Esophagus mucosa (tissue), 1 donor: ENCODE results near the gene PDIA5. TPM values are rescaled to one million over a fixed set of nuclear protein-coding genes. Genes with fewer than 3 reads are reported as not detected.
"Not testable (repeated sequence)": the region's sequence is repeated elsewhere in the genome, so short reads cannot be mapped to it uniquely, and the experiment has no call there.

ENCODE experiments used
- ATAC-seq: fragments of 200-7000 bp; cut with Tn5 transposase; one replicate; pipeline ENCODE4 v1.9.1; 2020
- total RNA-seq: library from RNA; stranded (reverse); gene quantifications from one replicate; pipeline ENCODE4 v1.2.4, GENCODE V29; 2023
- donor health status: DM: yes; HTN: yes; CAD: no.

Gene PDIA5
- total RNA-seq, 1 donor from 2014 or later, result 6.7 TPM

- no peak for ATAC-seq
Observed at GRCh38 chr3:123094516-123095313, 27.9 kb downstream of the PDIA5 start.

GRCh38 chr3:123096126-123096525 lies 29.3 kb downstream of the PDIA5 start:
- ATAC-seq, result no peak

- no peak for ATAC-seq
Observed at GRCh38 chr3:123096731-123097130, 29.9 kb downstream of the PDIA5 start.

- no peak for ATAC-seq
Observed at GRCh38 chr3:123098426-123099330, 31.9 kb downstream of the PDIA5 start.

GRCh38 chr3:123099331-123100192 lies 32.7 kb downstream of the PDIA5 start:
- no peak for ATAC-seq

- no peak for ATAC-seq
Observed at GRCh38 chr3:123100193-123100776, 33.5 kb downstream of the PDIA5 start.

- ATAC-seq, result no peak
Observed at GRCh38 chr3:123102249-123102648, 35.4 kb downstream of the PDIA5 start.

- ATAC-seq, result no peak
Observed at GRCh38 chr3:123102826-123103225, 36.0 kb downstream of the PDIA5 start.

- peak; percentile 83 for ATAC-seq
Observed at GRCh38 chr3:123104550-123104949, 37.7 kb downstream of the PDIA5 start.

- ATAC-seq, result no peak
Observed at GRCh38 chr3:123105201-123106189, 38.7 kb downstream of the PDIA5 start.

- no peak for ATAC-seq
Observed at GRCh38 chr3:123110282-123110975, 43.6 kb downstream of the PDIA5 start.

GRCh38 chr3:123110976-123111615 lies 44.3 kb downstream of the PDIA5 start:
- ATAC-seq, result no peak

GRCh38 chr3:123111640-123112039 lies 44.8 kb downstream of the PDIA5 start:
- ATAC-seq, result no peak

GRCh38 chr3:123112232-123112631 lies 45.4 kb downstream of the PDIA5 start:
- ATAC-seq, result no peak

- ATAC-seq, result not testable (repeated sequence)
Observed at GRCh38 chr3:123112656-123113055, 45.8 kb downstream of the PDIA5 start.

GRCh38 chr3:123113889-123114450 lies 47.1 kb downstream of the PDIA5 start:
- ATAC-seq, result peak; percentile 30

- ATAC-seq, result no peak
Observed at GRCh38 chr3:123116116-123116515, 49.3 kb downstream of the PDIA5 start.

GRCh38 chr3:123119388-123119787 lies 52.6 kb downstream of the PDIA5 start:
- no peak for ATAC-seq

GRCh38 chr3:123119802-123120201 lies 53.0 kb downstream of the PDIA5 start:
- ATAC-seq, result no peak
